Fibroblast of lung (primary cell): ENCODE data around the gene PGLYRP1. TPM values are rescaled to one million over a fixed set of nuclear protein-coding genes. Genes with fewer than 3 reads are reported as not detected.

ENCODE experiments used
- DNase-seq, 2 donors: peaks; one replicate each; pipeline versions ENCODE4 v3.0.0 to v3.0.0-alpha.2; 2010; ENCODE audit warnings: low read depth in 2 of 2
- H2AFZ ChIP-seq: 2 replicates; pipeline ENCODE4 v1.5.1; 2012; ENCODE audit warnings: low read length, control low read depth, inconsistent platforms
- H3K27ac ChIP-seq: 2 replicates; pipeline ENCODE4 v1.5.1; 2011; ENCODE audit warnings: low read length, control low read depth; ENCODE audit not compliant: insufficient read depth
- H3K27me3 ChIP-seq: 2 replicates; pipeline ENCODE4 v1.5.1; 2011; ENCODE audit warnings: mild to moderate bottlenecking, low read length; ENCODE audit not compliant: control insufficient read depth, insufficient read depth
- H3K36me3 ChIP-seq: 2 replicates; pipeline ENCODE4 v1.5.1; 2011; ENCODE audit warnings: low read length; ENCODE audit not compliant: control insufficient read depth, insufficient read depth
- H3K4me1 ChIP-seq: 2 replicates; pipeline ENCODE4 v1.5.1; 2011; ENCODE audit warnings: low read length; ENCODE audit not compliant: control insufficient read depth, insufficient read depth; ENCODE audit errors: extremely low read depth
- H3K4me2 ChIP-seq: 2 replicates; pipeline ENCODE4 v1.5.1; 2011; ENCODE audit warnings: low read length, control low read depth; ENCODE audit not compliant: insufficient read depth; ENCODE audit errors: extremely low read depth
- H3K4me3 ChIP-seq, 4 experiments: fragments of 200-600 bp in 1 of 4; sonication (generic) in 1 of 4; replicated peaks in 1 of 4; 2 replicates each; pipeline ENCODE4 v1.5.1; 2011 to 2016; ENCODE audit warnings: low read length in 4 of 4, low read depth in 3 of 4, mild to moderate bottlenecking in 3 of 4, control low read depth in 2 of 4, inconsistent platforms in 1 of 4, mixed read lengths in 1 of 4; ENCODE audit not compliant: insufficient read depth in 1 of 4; ENCODE audit errors: control extremely low read depth in 1 of 4
- H3K79me2 ChIP-seq: 2 replicates; pipeline ENCODE4 v1.5.1; 2012; ENCODE audit warnings: mild to moderate bottlenecking, low read length, inconsistent platforms; ENCODE audit not compliant: control insufficient read depth, insufficient read depth
- H3K9ac ChIP-seq: 2 replicates; pipeline ENCODE4 v1.5.1; 2011; ENCODE audit warnings: mild to moderate bottlenecking, low read length, control low read depth; ENCODE audit not compliant: insufficient read depth
- H3K9me3 ChIP-seq: 2 replicates; pipeline ENCODE4 v1.5.1; 2012; ENCODE audit warnings: low read depth, low read length; ENCODE audit not compliant: control insufficient read depth, insufficient read depth
- H4K20me1 ChIP-seq: 2 replicates; pipeline ENCODE4 v1.5.1; 2011; ENCODE audit warnings: low read length; ENCODE audit not compliant: control insufficient read depth, insufficient read depth; ENCODE audit errors: extremely low read depth
- EZH2 ChIP-seq: IDR thresholded peaks from 2 replicates; pipeline ENCODE4 v1.5.1; 2012; ENCODE audit warnings: low read length, control low read depth, mild to moderate bottlenecking; ENCODE audit errors: missing control alignments
- polyA plus RNA-seq, 2 donors: library from polyadenylated mRNA; depleted of rRNA in 1 of 2; stranded (reverse) in 1 of 2; unstranded in 1 of 2; fragments of >200 nt; gene quantifications; 2 replicates each; pipeline ENCODE4 v1.2.1, GENCODE V29; 2011 to 2012; ENCODE audit warnings: missing spikeins in 1 of 2
- total RNA-seq: library from RNA; depleted of rRNA; stranded (reverse); fragments of >200 nt; gene quantifications from 2 replicates; pipeline ENCODE4 v1.2.1, GENCODE V29; 2014
- TF ChIP-seq, protein P1 (sequence below), 2 donors: IDR thresholded peaks in 1 of 2; conservative IDR thresholded peaks in 1 of 2; 1 replicate in 1 of 2; 2 replicates in 1 of 2; pipeline ENCODE4 v1.5.1; 2011 to 2012; ENCODE audit warnings: low read length in 2 of 2, control low read depth in 1 of 2, inconsistent platforms in 1 of 2, low read depth in 1 of 2, mild to moderate bottlenecking in 1 of 2

Gene PGLYRP1
- total and polyA plus RNA-seq, 2 donors (not counting 1 experiment from before 2014, with no cell fraction given), result not detected

DNA sequence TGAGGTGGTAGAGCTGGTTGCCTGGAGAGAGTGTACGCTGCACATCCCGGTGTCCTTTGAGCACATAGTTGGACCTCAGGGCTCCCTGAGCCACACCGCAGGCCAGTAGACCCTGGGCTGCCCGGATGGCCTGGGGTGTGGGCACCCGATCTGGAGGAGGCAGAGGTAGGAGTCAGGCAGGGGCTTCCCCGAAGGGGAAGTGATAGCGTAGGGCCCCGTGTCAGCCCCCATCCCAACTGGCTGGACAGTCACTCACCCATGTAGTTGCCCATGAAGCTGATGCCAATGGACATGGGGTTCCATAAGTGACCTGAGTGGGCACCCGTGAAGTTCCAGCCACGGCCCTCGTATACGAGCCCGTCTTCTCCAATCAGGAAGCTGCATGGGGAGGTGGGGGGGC, 3.6 kb downstream of the PGLYRP1 start:
- Histone ChIP-seq H3K9ac (no peak overlapping the region), H3K27ac (no peak overlapping the region), H3K4me3 (no peak overlapping the region), H3K4me2 (no peak overlapping the region), H3K9me3 (no peaks in the 10 kb centered on the region), H3K79me2 (no peaks in the 10 kb centered on the region), H4K20me1 (no peaks in the 10 kb centered on the region), H3K4me1 (peaks cover 5% of the 10 kb centered on the region), H2AFZ (no peak overlapping the region), H3K27me3 (peaks cover 15% of the 10 kb centered on the region), H3K36me3 (no peaks in the 10 kb centered on the region)
- TF ChIP-seq, protein P1, sequence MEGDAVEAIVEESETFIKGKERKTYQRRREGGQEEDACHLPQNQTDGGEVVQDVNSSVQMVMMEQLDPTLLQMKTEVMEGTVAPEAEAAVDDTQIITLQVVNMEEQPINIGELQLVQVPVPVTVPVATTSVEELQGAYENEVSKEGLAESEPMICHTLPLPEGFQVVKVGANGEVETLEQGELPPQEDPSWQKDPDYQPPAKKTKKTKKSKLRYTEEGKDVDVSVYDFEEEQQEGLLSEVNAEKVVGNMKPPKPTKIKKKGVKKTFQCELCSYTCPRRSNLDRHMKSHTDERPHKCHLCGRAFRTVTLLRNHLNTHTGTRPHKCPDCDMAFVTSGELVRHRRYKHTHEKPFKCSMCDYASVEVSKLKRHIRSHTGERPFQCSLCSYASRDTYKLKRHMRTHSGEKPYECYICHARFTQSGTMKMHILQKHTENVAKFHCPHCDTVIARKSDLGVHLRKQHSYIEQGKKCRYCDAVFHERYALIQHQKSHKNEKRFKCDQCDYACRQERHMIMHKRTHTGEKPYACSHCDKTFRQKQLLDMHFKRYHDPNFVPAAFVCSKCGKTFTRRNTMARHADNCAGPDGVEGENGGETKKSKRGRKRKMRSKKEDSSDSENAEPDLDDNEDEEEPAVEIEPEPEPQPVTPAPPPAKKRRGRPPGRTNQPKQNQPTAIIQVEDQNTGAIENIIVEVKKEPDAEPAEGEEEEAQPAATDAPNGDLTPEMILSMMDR (conservative IDR thresholded peaks at IDR 0.05 in 1 of 2, IDR thresholded peaks at IDR 0.05 in 1 of 2; ENCODE audit: low read depth in 1 of 2, low read length in 2 of 2), result no peak
- TF ChIP-seq EZH2, result no peak
- no peak for DNase-seq

DNA sequence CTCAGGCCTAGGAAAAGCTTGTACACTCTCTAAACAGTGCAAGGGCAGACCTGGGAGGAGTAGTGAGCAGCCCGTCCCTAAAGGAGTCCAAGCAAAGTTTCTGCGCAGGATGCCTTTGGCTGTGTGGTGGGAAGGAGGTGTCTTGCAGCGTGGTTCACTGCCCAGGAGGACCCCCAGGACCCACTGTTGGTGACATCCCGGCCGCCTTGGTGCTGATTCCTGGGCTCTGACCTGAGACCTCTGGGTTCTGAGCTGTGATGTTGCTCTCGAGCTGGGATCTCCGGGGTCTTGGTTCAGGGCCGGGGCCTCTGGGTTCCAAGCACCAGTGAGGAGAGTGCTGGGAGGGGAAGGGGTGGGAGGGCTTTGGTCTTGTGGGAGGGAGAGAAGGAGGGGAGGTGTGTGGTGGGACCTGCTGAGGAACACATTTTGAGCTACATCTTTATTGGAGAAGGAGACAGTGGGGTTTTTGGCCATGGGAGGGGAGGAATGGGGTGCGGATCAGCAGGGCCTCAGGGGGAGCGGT, 4.1 kb downstream of the PGLYRP1 start:
- Histone ChIP-seq H4K20me1 (no peaks in the 10 kb centered on the region), H3K27ac (no peak overlapping the region), H3K4me1 (peaks cover 5% of the 10 kb centered on the region), H3K4me3 (no peak overlapping the region), H3K79me2 (no peaks in the 10 kb centered on the region), H3K9me3 (no peaks in the 10 kb centered on the region), H3K9ac (no peak overlapping the region), H3K4me2 (no peak overlapping the region), H3K36me3 (no peaks in the 10 kb centered on the region), H3K27me3 (peaks cover 15% of the 10 kb centered on the region), H2AFZ (no peak overlapping the region)
- TF ChIP-seq, protein P1 (conservative IDR thresholded peaks at IDR 0.05 in 1 of 2, IDR thresholded peaks at IDR 0.05 in 1 of 2; ENCODE audit: low read depth in 1 of 2, low read length in 2 of 2), result no peak
- TF ChIP-seq EZH2, result no peak
- no peak for DNase-seq

- no peak overlapping the region for H3K4me3 ChIP-seq
- peaks cover 12% of the 10 kb centered on the region for H3K27me3 ChIP-seq
- peaks cover 5% of the 10 kb centered on the region for H3K4me1 ChIP-seq
- no peaks in the 10 kb centered on the region for H4K20me1 ChIP-seq
- no peak overlapping the region for H3K4me2 ChIP-seq
- no peaks in the 10 kb centered on the region for H3K79me2 ChIP-seq
- H3K36me3 ChIP-seq, result no peaks in the 10 kb centered on the region
- H2AFZ ChIP-seq, result no peak overlapping the region
- no peak overlapping the region for H3K9ac ChIP-seq
- no peak overlapping the region for H3K27ac ChIP-seq
- TF ChIP-seq EZH2, result no peak
- TF ChIP-seq, protein P1 (conservative IDR thresholded peaks at IDR 0.05 in 1 of 2, IDR thresholded peaks at IDR 0.05 in 1 of 2; ENCODE audit: low read depth in 1 of 2, low read length in 2 of 2), result no peak
- H3K9me3 ChIP-seq, result no peaks in the 10 kb centered on the region
- no peak for DNase-seq
Observed at GRCh38 chr19:46017874-46018675, 4.8 kb downstream of the PGLYRP1 start.
